OCI-LY3 (cell line): Measurements from ENCODE around the gene SART3.

Experiments used
- H2AFZ ChIP-seq: fragments of 200-600, 300-600 bp; shearing (Covaris generic); 2 replicates; pipeline ENCODE4 v1.6.0; 2014; ENCODE audit warnings: antibody characterized with exemption, low read depth, low read length
- H3K27ac ChIP-seq: fragments of 200-600, 300-600 bp; sonication (generic); 2 replicates; pipeline ENCODE4 v1.5.1; 2014; ENCODE audit warnings: mild to moderate bottlenecking, low read length, moderate library complexity, mixed read lengths
- H3K27me3 ChIP-seq: fragments of 200-600, 300-600 bp; sonication (generic); 2 replicates; pipeline ENCODE4 v1.6.1; 2014; ENCODE audit warnings: low read depth, low read length, mixed read lengths
- H3K36me3 ChIP-seq: fragments of 200-600, 300-600 bp; sonication (generic); replicated peaks from 2 replicates; pipeline ENCODE3; 2014; ENCODE audit warnings: low read depth, low read length, mixed read lengths
- H3K4me1 ChIP-seq: fragments of 300-600, 200-600 bp; sonication (generic); 2 replicates; pipeline ENCODE4 v1.6.1; 2014; ENCODE audit warnings: low read length, mixed read lengths
- H3K4me2 ChIP-seq: fragments of 200-600, 300-600 bp; sonication (generic); 2 replicates; pipeline ENCODE4 v1.6.1; 2014; ENCODE audit warnings: low read length, mixed read lengths
- H3K4me3 ChIP-seq: fragments of 300-600, 200-600 bp; sonication (generic); 2 replicates; pipeline ENCODE4 v1.5.1; 2014; ENCODE audit warnings: antibody characterized with exemption, mild to moderate bottlenecking, low read length, moderate library complexity
- H3K79me2 ChIP-seq: fragments of 300-600, 200-600 bp; shearing (Covaris generic); 2 replicates; pipeline ENCODE4 v1.6.1; 2014; ENCODE audit warnings: mild to moderate bottlenecking, low read length, mixed read lengths
- H3K9ac ChIP-seq: fragments of 300-600, 200-600 bp; shearing (Covaris generic); 2 replicates; pipeline ENCODE4 v1.6.0; 2014; ENCODE audit warnings: mild to moderate bottlenecking, low read length, moderate library complexity
- H3K9me3 ChIP-seq: fragments of 200-600, 300-600 bp; shearing (Covaris generic); 2 replicates; pipeline ENCODE4 v1.6.1; 2014; ENCODE audit warnings: low read length, mixed read lengths; ENCODE audit not compliant: insufficient read depth
- H4K20me1 ChIP-seq: fragments of 200-600, 300-600 bp; sonication (generic); 2 replicates; pipeline ENCODE4 v1.6.1; 2016; ENCODE audit warnings: low read length, mixed read lengths; ENCODE audit not compliant: insufficient read depth
- CTCF ChIP-seq: fragments of 200-600, 300-600 bp; sonication (generic); IDR thresholded peaks from 2 replicates; pipeline ENCODE4 v1.5.1; 2014; ENCODE audit warnings: antibody characterized with exemption, low read length, low read depth
- EZH2phosphoT487 ChIP-seq: fragments of 200-600 bp; shearing (Covaris generic); IDR thresholded peaks from 2 replicates; pipeline ENCODE4 v1.6.1; 2018; ENCODE audit warnings: antibody characterized with exemption, mixed run types, low read depth

The SART3 gene

GRCh38 chr12:108538616-108539195 is 22.3 kb downstream of the SART3 start:
- Histone ChIP-seq H3K9ac (no peak overlapping the region), H3K9me3 (no peaks in the 10 kb centered on the region), H3K4me1 (peaks cover 39% of the 10 kb centered on the region), H3K27me3 (no peaks in the 10 kb centered on the region), H3K36me3 (peaks cover 79% of the 10 kb centered on the region), H3K27ac (no peak overlapping the region), H4K20me1 (no peaks in the 10 kb centered on the region), H3K79me2 (peaks cover 75% of the 10 kb centered on the region), H3K4me3 (no peak overlapping the region), H3K4me2 (no peak overlapping the region), H2AFZ (no peak overlapping the region)
- no peak for TF ChIP-seq CTCF
- no peak for TF ChIP-seq EZH2phosphoT487

- Histone ChIP-seq H3K9me3 (no peaks in the 10 kb centered on the region), H2AFZ (no peak overlapping the region), H3K4me2 (no peak overlapping the region), H3K4me1 (peaks cover 37% of the 10 kb centered on the region), H3K9ac (no peak overlapping the region), H3K27ac (no peak overlapping the region), H3K27me3 (no peaks in the 10 kb centered on the region), H3K4me3 (no peak overlapping the region), H3K36me3 (peaks cover 79% of the 10 kb centered on the region), H3K79me2 (peaks cover 73% of the 10 kb centered on the region), H4K20me1 (no peaks in the 10 kb centered on the region)
- TF ChIP-seq EZH2phosphoT487, result no peak
- TF ChIP-seq CTCF, result no peak
These were observed 22.8 kb downstream of the SART3 start for GRCh38 chr12:108538146-108538545.

GRCh38 chr12:108531929-108532848 is 28.8 kb downstream of the SART3 start:
- H3K36me3 ChIP-seq, result peaks cover 73% of the 10 kb centered on the region
- no peaks in the 10 kb centered on the region for H3K4me1 ChIP-seq
- no peaks in the 10 kb centered on the region for H3K27me3 ChIP-seq
- no peak overlapping the region for H3K27ac ChIP-seq
- H4K20me1 ChIP-seq, result 0 out of 2 replicates have a peak, but pooled peaks cover 2% of the 10 kb centered on the region
- peaks cover 31% of the 10 kb centered on the region for H3K79me2 ChIP-seq
- no peak for TF ChIP-seq EZH2phosphoT487
- TF ChIP-seq CTCF, result no peak
- H3K4me2 ChIP-seq, result no peak overlapping the region
- no peak overlapping the region for H3K9ac ChIP-seq
- H2AFZ ChIP-seq, result no peak overlapping the region
- no peaks in the 10 kb centered on the region for H3K9me3 ChIP-seq
- no peak overlapping the region for H3K4me3 ChIP-seq

- peaks cover 72% of the 10 kb centered on the region for H3K36me3 ChIP-seq
These were observed 30.8 kb downstream of the SART3 start for GRCh38 chr12:108530161-108530560.

More at GRCh38 chr12:108530161-108530560, 30.8 kb downstream of the SART3 start:
- Histone ChIP-seq H4K20me1 (peaks cover 5% of the 10 kb centered on the region; the same call in 1 of the 2 replicates), H3K79me2 (peaks cover 16% of the 10 kb centered on the region), H3K9ac (no peak overlapping the region), H3K4me2 (no peak overlapping the region), H2AFZ (no peak overlapping the region), H3K27ac (no peak overlapping the region), H3K9me3 (no peaks in the 10 kb centered on the region), H3K4me3 (no peak overlapping the region), H3K27me3 (no peaks in the 10 kb centered on the region), H3K4me1 (no peaks in the 10 kb centered on the region)
- no peak for TF ChIP-seq EZH2phosphoT487
- no peak for TF ChIP-seq CTCF
